VCaP (cell line): ENCODE measurements around the gene ACOX3.

Source experiments
- H3K27ac ChIP-seq: fragments of 450-650 bp; 2 replicates; pipeline ENCODE4 v1.5.1; 2017
- CTCF ChIP-seq: fragments of 450-650 bp; conservative IDR thresholded peaks from 2 replicates; pipeline ENCODE4 v1.5.1; 2017; ENCODE audit warnings: mild to moderate bottlenecking, moderate library complexity

ACOX3 gene

GRCh38 chr4:8371596-8371995, 68.9 kb downstream of the ACOX3 start:
- no peak overlapping the region for H3K27ac ChIP-seq
- no peak for TF ChIP-seq CTCF

- no peak for TF ChIP-seq CTCF
Observed at GRCh38 chr4:8370835-8371595, 69.5 kb downstream of the ACOX3 start.

GRCh38 chr4:8370106-8370787, 70.3 kb downstream of the ACOX3 start:
- H3K27ac ChIP-seq: no peak overlapping the region
- TF ChIP-seq CTCF: no peak

More at GRCh38 chr4:8370835-8371595, 69.5 kb downstream of the ACOX3 start:
- no peak overlapping the region for H3K27ac ChIP-seq

GRCh38 chr4:8369426-8370105, 71.0 kb downstream of the ACOX3 start:
- H3K27ac ChIP-seq: no peak overlapping the region

GRCh38 chr4:8368998-8369397, 71.5 kb downstream of the ACOX3 start:
- no peak for TF ChIP-seq CTCF
- H3K27ac ChIP-seq: no peak overlapping the region

More at GRCh38 chr4:8369426-8370105, 71.0 kb downstream of the ACOX3 start:
- TF ChIP-seq CTCF: no peak

- H3K27ac ChIP-seq: no peak overlapping the region
- no peak for TF ChIP-seq CTCF
Observed at GRCh38 chr4:8368061-8368481, 72.5 kb downstream of the ACOX3 start.

GRCh38 chr4:8366601-8367000, 73.9 kb downstream of the ACOX3 start:
- TF ChIP-seq CTCF: no peak
- no peak overlapping the region for H3K27ac ChIP-seq
